NT2/D1 (cell line): Measurements from ENCODE around the gene NTM.

Experiments
- DNase-seq: peaks from one replicate; pipeline ENCODE4 v3.0.0-alpha.2; 2011; ENCODE audit warnings: low read depth, low spot score
- H3K27me3 ChIP-seq: 2 replicates; pipeline ENCODE4 v1.6.0; 2011; ENCODE audit warnings: mild to moderate bottlenecking; ENCODE audit not compliant: insufficient read length, insufficient read depth
- H3K36me3 ChIP-seq: 2 replicates; pipeline ENCODE4 v1.6.1; 2011; ENCODE audit warnings: mild to moderate bottlenecking, low read length, mixed read lengths; ENCODE audit not compliant: insufficient read depth, insufficient read length
- H3K4me1 ChIP-seq: 2 replicates; pipeline ENCODE4 v1.5.1; 2011; ENCODE audit not compliant: insufficient read depth, insufficient read length
- H3K4me3 ChIP-seq: 2 replicates; pipeline ENCODE4 v1.5.1; 2011; ENCODE audit warnings: low read depth; ENCODE audit not compliant: insufficient read length
- H3K9ac ChIP-seq: 2 replicates; pipeline ENCODE4 v1.6.0; 2011; ENCODE audit warnings: low read depth; ENCODE audit not compliant: insufficient read length
- H3K9me3 ChIP-seq: 2 replicates; pipeline ENCODE4 v1.5.1; 2011; ENCODE audit warnings: mild to moderate bottlenecking, low read length; ENCODE audit not compliant: insufficient read depth
- SUZ12 ChIP-seq: IDR thresholded peaks from 2 replicates; pipeline ENCODE4 v1.6.1; 2011; ENCODE audit not compliant: insufficient read length, insufficient read depth; ENCODE audit errors: extremely low read depth
- YY1 ChIP-seq: IDR thresholded peaks from 2 replicates; pipeline ENCODE4 v1.6.1; 2011; ENCODE audit not compliant: insufficient read length, insufficient read depth
- ZNF274 ChIP-seq: IDR thresholded peaks from 2 replicates; pipeline ENCODE4 v1.6.1; 2011; ENCODE audit warnings: mild to moderate bottlenecking, low read depth, low read length

Gene NTM

GRCh38 chr11:131658952-131659351 is 288.5 kb downstream of the NTM start:
- no peak overlapping the region for H3K4me3 ChIP-seq
- H3K27me3 ChIP-seq, result no peaks in the 10 kb centered on the region
- TF ChIP-seq ZNF274 (no peak), SUZ12 (no peak), YY1 (no peak)
- peaks cover 6% of the 10 kb centered on the region; the same call in 1 of the 2 replicates for H3K9me3 ChIP-seq
- no peaks in the 10 kb centered on the region for H3K36me3 ChIP-seq
- H3K4me1 ChIP-seq, result peaks cover 5% of the 10 kb centered on the region
- no peak for DNase-seq
- no peak overlapping the region for H3K9ac ChIP-seq

DNA sequence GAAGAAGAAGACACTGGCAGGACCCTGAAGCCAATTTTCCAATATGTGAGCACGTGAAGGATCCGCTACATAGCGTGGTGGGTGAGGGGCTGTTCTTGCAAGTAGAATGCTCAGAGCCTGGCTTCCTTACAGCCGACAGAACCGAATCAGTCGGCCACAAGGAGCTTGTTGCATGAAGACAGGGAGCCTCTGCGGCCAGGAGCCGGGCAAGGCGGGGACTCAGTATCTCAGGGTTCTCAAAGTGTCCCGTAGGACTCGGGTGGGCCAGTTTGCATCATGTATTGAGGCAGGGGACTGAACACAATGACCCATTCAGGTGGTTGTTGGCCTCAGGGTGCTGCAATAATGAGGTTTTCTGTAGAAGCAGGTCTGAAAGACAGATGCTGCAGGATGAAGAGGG is 289.5 kb downstream of the NTM start:
- H3K4me1 ChIP-seq, result peaks cover 5% of the 10 kb centered on the region

DNA sequence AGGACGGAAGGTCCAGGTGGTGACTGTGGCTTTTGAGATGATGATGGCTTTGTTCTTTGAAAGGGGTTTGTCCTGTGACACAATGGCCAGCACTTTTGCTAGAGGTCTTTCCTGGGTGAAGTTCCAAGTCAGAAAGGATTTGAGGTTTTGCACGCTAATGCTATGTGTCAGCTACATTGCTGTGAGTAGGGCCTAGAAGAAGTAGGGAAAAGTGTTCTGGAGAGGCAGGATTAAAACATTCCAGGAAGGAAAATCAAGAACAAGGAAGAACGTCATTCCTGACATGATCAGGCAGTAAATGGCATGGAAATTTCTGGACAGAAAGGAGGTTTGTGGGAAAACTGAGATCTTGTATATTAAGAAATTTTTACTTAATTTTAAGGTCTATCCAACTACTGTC is 290.7 kb downstream of the NTM start:
- no peak overlapping the region for H3K9ac ChIP-seq
- TF ChIP-seq YY1 (no peak), ZNF274 (no peak), SUZ12 (no peak)

More for the DNA sequence above, 289.5 kb downstream of the NTM start:
- no peak overlapping the region for H3K9ac ChIP-seq
- peaks cover 5% of the 10 kb centered on the region; the same call in 1 of the 2 replicates for H3K9me3 ChIP-seq
- DNase-seq, result no peak
- H3K27me3 ChIP-seq, result no peaks in the 10 kb centered on the region
- no peaks in the 10 kb centered on the region for H3K36me3 ChIP-seq
- H3K4me3 ChIP-seq, result no peak overlapping the region
- TF ChIP-seq ZNF274, result no peak

DNA sequence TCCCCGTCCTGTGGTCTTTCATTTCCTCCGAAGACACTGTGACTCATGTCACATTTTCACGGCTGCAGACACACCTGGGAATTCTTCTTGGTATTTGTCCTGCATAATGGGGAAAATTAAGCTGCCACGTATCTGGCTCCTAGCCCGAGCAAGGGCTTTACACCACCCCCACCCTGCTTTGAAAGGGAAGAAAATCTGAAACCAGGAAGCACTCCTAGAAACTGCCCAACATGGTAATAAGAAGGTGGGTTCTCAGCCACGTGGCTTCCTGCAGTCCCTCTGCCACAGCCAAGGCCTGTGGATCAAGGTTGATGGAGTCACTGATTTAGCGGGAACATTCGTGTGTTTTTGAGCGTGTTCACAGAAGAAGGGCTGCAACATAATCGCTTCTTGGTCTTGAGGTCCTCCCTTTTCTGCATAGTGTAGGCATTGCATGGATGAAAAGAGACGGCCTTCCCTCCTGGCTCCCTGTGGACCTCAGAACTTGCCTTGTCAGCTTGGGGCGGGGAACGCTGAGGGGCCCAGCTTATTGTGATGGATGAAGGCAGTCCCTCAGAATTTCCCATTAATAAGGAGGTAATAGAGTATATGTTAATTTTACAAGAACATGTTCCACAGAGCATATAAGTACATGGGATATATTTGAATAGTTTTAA is 292.0 kb downstream of the NTM start:
- H3K4me3 ChIP-seq, result no peak overlapping the region
- no peak for DNase-seq
- H3K4me1 ChIP-seq, result peaks cover 5% of the 10 kb centered on the region
- H3K27me3 ChIP-seq, result no peaks in the 10 kb centered on the region
- no peak overlapping the region for H3K9ac ChIP-seq
- H3K9me3 ChIP-seq, result no peaks in the 10 kb centered on the region
- TF ChIP-seq ZNF274, result no peak
- no peak for TF ChIP-seq SUZ12
- H3K36me3 ChIP-seq, result no peaks in the 10 kb centered on the region

More for the DNA sequence above, 290.7 kb downstream of the NTM start:
- Histone ChIP-seq H3K4me1 (peaks cover 5% of the 10 kb centered on the region), H3K36me3 (no peaks in the 10 kb centered on the region), H3K27me3 (no peaks in the 10 kb centered on the region), H3K4me3 (no peak overlapping the region), H3K9me3 (no peaks in the 10 kb centered on the region)
- DNase-seq, result no peak

GRCh38 chr11:131662993-131663392 is 292.6 kb downstream of the NTM start:
- DNase-seq, result no peak
- no peaks in the 10 kb centered on the region for H3K36me3 ChIP-seq
- H3K27me3 ChIP-seq, result no peaks in the 10 kb centered on the region
- TF ChIP-seq ZNF274 (no peak), YY1 (no peak), SUZ12 (no peak)
- no peak overlapping the region for H3K9ac ChIP-seq
- no peaks in the 10 kb centered on the region for H3K9me3 ChIP-seq
- H3K4me3 ChIP-seq, result no peak overlapping the region
- peaks cover 5% of the 10 kb centered on the region for H3K4me1 ChIP-seq

DNA sequence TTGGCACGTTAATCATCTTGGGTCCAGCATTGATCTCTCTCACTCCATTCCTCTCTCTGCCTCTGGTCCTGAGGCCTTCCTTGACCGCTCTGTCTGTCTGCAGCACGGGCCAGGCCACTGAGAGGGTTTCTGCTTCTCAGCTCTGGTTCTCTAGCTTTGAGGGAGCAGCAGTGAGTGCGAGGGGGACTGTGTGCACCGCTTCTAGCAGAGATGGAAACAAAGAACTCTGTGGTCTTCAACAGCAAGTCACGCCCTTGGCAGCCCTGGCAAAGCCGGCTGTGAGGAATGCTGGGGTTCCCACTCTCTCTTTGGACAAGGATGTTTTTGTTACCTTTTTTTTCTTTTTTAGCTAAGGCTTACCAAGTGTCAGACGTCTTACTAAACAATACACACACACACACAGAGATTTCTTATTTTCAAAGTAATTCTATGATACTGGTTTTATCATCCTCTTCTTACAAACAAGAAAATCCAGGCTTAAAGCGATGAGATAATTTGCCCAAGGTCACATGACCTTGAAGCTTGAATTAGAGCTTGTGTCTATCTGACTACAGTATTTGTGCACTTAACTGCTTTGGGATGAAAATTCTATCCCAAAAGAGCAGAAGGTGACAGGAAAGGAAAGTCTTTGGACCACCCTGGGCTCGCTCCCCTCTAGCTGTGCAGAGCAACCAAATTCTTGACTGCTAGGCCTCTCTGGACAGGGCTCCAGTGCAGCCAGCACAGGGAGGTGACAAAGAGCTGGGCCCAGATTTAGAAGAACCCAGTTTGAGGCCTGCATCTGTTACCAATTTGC is 293.2 kb downstream of the NTM start:
- no peaks in the 10 kb centered on the region for H3K27me3 ChIP-seq
- H3K9ac ChIP-seq, result no peak overlapping the region
- DNase-seq, result no peak
- no peak for TF ChIP-seq YY1
- H3K9me3 ChIP-seq, result no peaks in the 10 kb centered on the region
- no peak overlapping the region for H3K4me3 ChIP-seq
- H3K4me1 ChIP-seq, result peaks cover 5% of the 10 kb centered on the region
- H3K36me3 ChIP-seq, result no peaks in the 10 kb centered on the region

GRCh38 chr11:131664293-131664692 is 293.9 kb downstream of the NTM start:
- Histone ChIP-seq H3K9me3 (no peaks in the 10 kb centered on the region), H3K36me3 (no peaks in the 10 kb centered on the region), H3K4me1 (peaks cover 5% of the 10 kb centered on the region), H3K4me3 (no peak overlapping the region), H3K9ac (no peak overlapping the region), H3K27me3 (no peaks in the 10 kb centered on the region)
- no peak for TF ChIP-seq SUZ12
- TF ChIP-seq ZNF274, result no peak
- no peak for TF ChIP-seq YY1
- DNase-seq, result no peak
